GM18861 (cell line): ENCODE measurements around the gene PRKACA.

Experiments
- ATAC-seq: cut with Tn5 transposase; IDR thresholded peaks from one replicate; pipeline ENCODE4 v1.9.1; 2021; ENCODE audit not compliant: unreplicated experiment

PRKACA gene

DNA sequence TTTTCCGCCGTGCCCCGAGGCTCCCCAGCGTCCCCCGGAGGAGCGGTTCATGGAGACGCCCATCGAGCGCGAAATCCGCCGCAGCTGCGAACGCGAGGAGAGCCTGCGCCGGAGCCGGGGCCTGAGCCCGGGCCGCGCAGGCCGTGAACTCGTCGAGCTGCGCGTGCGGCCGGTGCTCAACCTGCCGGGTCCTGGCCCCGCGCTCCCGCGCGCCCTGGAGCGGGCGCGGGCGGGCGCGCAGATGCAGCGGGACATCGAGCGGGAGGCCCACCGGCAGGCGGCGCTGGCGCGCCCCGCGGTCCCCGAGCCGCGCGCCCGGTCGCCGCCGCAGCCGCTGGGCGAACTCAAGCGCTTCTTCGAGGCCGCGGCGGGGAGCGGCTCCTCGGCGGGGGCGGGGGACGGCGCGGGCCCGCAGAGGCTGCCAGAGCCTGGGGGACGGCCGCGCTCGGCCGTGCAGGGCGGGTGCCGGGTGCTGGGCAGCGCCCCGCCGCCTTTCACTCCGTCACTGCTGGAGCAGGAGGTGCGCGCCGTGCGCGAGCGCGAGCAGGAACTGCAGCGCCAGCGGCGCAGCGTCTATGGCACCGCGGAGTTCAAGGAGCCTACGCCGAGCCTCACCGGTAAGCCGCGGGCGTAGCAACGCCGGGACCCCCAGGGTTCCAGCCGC, 44.2 kb downstream of the PRKACA start:
- peak; percentile 45 for ATAC-seq

- no peak for ATAC-seq
Observed at GRCh38 chr19:14072535-14073260, 44.9 kb downstream of the PRKACA start, which contains the start of gene MISP3. Gene MISP3, plus strand, starts transcription at chr19:14072786. Its CDS starts 524 bp downstream, at chr19:14073310.

GRCh38 chr19:14070268-14071050, 47.1 kb downstream of the PRKACA start:
- ATAC-seq = no peak

- no peak for ATAC-seq
Observed at GRCh38 chr19:14066134-14066533, 51.4 kb downstream of the PRKACA start.

DNA sequence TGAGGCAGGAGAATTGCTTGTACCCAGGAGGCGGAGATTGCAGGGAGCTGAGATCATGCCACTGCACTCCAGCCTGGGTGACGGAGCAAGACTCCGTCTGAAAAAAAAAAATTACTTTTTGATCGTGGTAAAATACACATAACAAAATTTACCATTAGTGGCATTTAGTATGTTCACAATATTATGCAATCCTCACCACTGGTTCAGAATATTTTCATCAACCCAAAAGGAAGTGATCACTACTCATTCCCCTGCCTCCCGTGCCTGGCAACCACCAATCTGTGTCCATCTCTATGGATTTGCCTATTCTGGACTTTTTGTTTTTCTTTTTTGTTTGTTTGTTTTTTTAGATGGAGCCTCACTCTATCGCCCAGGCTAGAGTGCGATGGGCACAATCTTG, 54.5 kb downstream of the PRKACA start:
- no peak for ATAC-seq

GRCh38 chr19:14062558-14062855, 55.1 kb downstream of the PRKACA start:
- ATAC-seq = no peak

- no peak for ATAC-seq
Observed at GRCh38 chr19:14061751-14062557, 55.6 kb downstream of the PRKACA start, which contains the start of gene PALM3. Gene PALM3, minus strand, starts transcription at chr19:14062076. Its CDS starts 96 bp downstream, at chr19:14061980.

DNA sequence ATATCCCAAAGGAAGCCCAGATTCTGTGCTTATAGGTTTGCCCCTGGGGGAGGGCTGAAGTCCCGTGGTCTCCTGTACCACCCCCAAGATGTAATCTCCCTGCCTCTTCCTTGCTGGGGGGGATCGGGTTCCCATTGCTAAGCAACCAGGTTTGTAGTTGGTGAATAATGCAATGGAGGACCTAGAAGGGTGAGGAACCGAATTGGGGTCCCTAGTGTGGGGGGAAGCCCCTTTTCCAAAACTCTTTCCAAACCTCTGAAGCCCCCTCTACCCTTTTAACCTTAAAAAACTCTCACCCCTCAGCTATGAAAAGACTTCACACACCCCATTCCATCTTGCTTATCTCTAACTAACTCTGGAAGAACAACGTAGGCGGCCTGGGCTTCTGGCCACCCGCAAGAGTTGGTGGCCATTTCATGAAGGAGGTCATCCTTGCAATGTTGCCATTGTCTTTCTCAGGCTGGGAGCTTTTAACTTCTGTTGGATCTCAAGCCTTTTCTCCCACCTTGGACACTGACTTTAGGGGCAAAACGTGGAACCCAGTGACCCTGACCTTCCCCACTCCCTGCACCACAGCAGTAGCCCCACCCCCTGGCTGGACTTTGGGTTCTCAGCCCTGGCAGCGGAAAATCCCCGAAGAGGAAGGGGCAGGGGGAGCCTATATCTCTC, 56.3 kb downstream of the PRKACA start:
- no peak for ATAC-seq

DNA sequence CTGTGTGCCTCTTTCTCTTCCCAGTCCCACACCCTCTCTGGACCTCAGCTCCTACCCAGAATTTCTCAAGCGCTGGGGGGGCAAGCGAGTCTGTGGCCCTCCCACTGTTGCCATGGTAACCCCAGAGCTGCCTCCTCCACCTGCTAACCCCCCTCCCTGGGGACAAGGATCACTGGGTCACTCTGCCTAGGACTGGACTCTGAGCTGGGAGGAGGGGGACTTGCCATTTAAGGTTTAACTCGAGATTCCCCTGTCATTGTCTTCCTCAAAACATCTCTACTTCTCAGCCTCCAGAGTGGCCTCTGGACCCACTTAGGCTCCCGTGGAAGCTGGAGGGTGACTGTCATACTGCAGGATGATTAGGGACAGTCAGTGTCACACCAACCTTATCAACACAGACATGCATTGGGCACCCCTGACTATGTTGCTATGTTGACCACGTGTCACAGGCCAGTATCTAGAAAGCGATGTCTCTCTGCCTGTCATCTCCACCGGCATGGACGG, 57.9 kb downstream of the PRKACA start:
- no peak for ATAC-seq

DNA sequence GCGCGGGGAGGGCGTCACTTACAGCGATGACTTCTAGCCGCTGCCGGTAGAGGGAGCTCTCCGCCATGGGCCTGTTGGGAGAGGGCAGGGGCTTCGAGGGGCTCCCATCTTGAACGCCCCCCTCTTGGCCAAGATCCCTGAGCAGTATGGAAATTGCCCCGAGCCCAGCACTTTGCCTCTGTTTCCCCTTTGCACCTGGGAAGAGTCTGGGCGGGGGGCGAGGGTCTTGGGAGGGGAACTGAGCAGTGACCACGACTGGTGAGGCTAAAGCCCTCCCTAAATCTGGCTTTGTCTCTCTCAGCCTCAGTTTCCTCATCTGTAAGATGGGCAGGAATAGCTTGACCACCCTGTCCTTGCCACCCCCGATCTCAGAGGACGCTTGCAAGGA, 58.5 kb downstream of the PRKACA start:
- ATAC-seq = no peak

GRCh38 chr19:14058182-14059092, 59.1 kb downstream of the PRKACA start:
- no peak for ATAC-seq

- ATAC-seq = no peak
Observed at GRCh38 chr19:14056741-14057356, 60.7 kb downstream of the PRKACA start.

- ATAC-seq = no peak
Observed at GRCh38 chr19:14056069-14056666, 61.4 kb downstream of the PRKACA start.

- ATAC-seq = no peak
Observed at GRCh38 chr19:14055396-14055795, 62.2 kb downstream of the PRKACA start.

- ATAC-seq = no peak
Observed at GRCh38 chr19:14054721-14055120, 62.8 kb downstream of the PRKACA start.

DNA sequence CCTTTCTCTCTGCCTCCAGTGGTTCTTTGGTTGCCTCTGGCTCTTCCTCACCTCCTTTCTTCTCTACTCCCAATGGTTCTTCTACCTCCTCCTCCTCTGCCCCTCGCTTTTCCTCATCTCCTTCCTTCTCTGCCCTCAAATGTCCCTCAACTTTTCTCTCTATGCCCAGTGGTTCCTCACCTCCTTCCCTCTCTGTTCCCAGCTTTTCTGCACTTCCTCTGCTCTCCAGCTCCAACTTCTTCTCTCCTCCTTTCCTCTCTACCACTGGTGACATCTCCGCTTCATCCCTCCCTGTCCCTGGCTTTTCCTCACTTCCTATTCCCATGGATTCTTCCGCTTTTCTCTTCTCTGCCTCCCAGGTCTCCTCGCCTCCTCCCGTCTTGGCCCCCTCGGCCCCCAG, 63.5 kb downstream of the PRKACA start:
- ATAC-seq = no peak

- ATAC-seq = no peak
Observed at GRCh38 chr19:14053500-14053899, 64.1 kb downstream of the PRKACA start.

DNA sequence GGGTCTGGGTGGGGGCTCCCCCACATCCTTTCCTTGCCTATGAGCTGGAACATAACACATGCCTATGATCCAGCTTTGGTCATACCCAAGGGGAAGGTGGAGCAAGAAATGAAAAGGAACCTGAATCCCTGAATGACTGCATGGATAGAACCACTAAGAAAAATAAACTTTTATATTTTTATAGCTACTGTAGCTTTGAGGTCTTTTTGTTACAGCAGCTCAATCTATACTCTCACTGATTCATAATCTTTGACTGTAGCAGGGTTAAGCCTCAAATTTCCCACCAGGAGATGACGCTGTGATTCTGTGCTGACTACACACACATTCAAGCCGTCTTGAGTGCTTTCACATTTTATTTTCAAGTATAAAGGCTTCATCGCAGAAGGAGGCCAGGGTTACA, 64.5 kb downstream of the PRKACA start:
- ATAC-seq = no peak
